ENCODE results near the gene TLE5. TPM values are rescaled to one million over a fixed set of nuclear protein-coding genes. Genes with fewer than 3 reads are reported as not detected.

The TLE5 gene
- total RNA-seq, 1 donor from 2014 or later = 428 TPM

- H3K9me3 Mint-ChIP-seq = no peaks in the 10 kb centered on the region
- H3K36me3 Mint-ChIP-seq (ENCODE audit: low read depth) = no peaks in the 10 kb centered on the region
- intact Hi-C loops (cut with micrococcal nuclease) = no loop called here
- H3K4me3 Mint-ChIP-seq (ENCODE audit: low read depth) = no peak overlapping the region
- H3K4me1 Mint-ChIP-seq (ENCODE audit: low read depth) = no peaks in the 10 kb centered on the region
- H3K27me3 Mint-ChIP-seq (ENCODE audit: low read depth) = peaks cover 4% of the 10 kb centered on the region
- DNase-seq (ENCODE audit: low spot score) = no peak
- H3K27ac Mint-ChIP-seq = no peak overlapping the region
Observed at GRCh38 chr19:3087769-3088168, 25.5 kb upstream of the TLE5 start.

GRCh38 chr19:3084943-3085342 is 22.6 kb upstream of the TLE5 start:
- H3K27me3 Mint-ChIP-seq (ENCODE audit: low read depth) = no peaks in the 10 kb centered on the region
- DNase-seq (ENCODE audit: low spot score) = no peak
- H3K36me3 Mint-ChIP-seq (ENCODE audit: low read depth) = no peaks in the 10 kb centered on the region
- H3K9me3 Mint-ChIP-seq = no peaks in the 10 kb centered on the region
- intact Hi-C loops (cut with micrococcal nuclease) = no loop called here
- H3K4me3 Mint-ChIP-seq (ENCODE audit: low read depth) = no peak overlapping the region
- no peaks in the 10 kb centered on the region for H3K4me1 Mint-ChIP-seq (ENCODE audit: low read depth)
- no peak overlapping the region for H3K27ac Mint-ChIP-seq

GRCh38 chr19:3083964-3084363 is 21.7 kb upstream of the TLE5 start:
- H3K27me3 Mint-ChIP-seq (ENCODE audit: low read depth) = no peaks in the 10 kb centered on the region
- no peaks in the 10 kb centered on the region for H3K9me3 Mint-ChIP-seq
- no peak overlapping the region for H3K4me3 Mint-ChIP-seq (ENCODE audit: low read depth)
- no peaks in the 10 kb centered on the region for H3K36me3 Mint-ChIP-seq (ENCODE audit: low read depth)
- intact Hi-C loops (cut with micrococcal nuclease) = no loop called here
- DNase-seq (ENCODE audit: low spot score) = no peak
- no peaks in the 10 kb centered on the region for H3K4me1 Mint-ChIP-seq (ENCODE audit: low read depth)
- H3K27ac Mint-ChIP-seq = no peak overlapping the region

GRCh38 chr19:3082331-3082730 is 20.0 kb upstream of the TLE5 start:
- no peak overlapping the region for H3K27ac Mint-ChIP-seq
- intact Hi-C loops (cut with micrococcal nuclease) = no loop called here
- no peak for DNase-seq (ENCODE audit: low spot score)
- H3K4me3 Mint-ChIP-seq (ENCODE audit: low read depth) = no peak overlapping the region
- no peaks in the 10 kb centered on the region for H3K4me1 Mint-ChIP-seq (ENCODE audit: low read depth)
- no peaks in the 10 kb centered on the region for H3K9me3 Mint-ChIP-seq
- no peaks in the 10 kb centered on the region for H3K27me3 Mint-ChIP-seq (ENCODE audit: low read depth)
- no peaks in the 10 kb centered on the region for H3K36me3 Mint-ChIP-seq (ENCODE audit: low read depth)

GRCh38 chr19:3080286-3080685 is 18.0 kb upstream of the TLE5 start:
- intact Hi-C loops (cut with micrococcal nuclease) = no loop called here
- Mint-ChIP-seq H3K4me1 (ENCODE audit: low read depth) (peaks cover 3% of the 10 kb centered on the region), H3K4me3 (ENCODE audit: low read depth) (no peak overlapping the region), H3K27ac (no peak overlapping the region), H3K36me3 (ENCODE audit: low read depth) (no peaks in the 10 kb centered on the region), H3K27me3 (ENCODE audit: low read depth) (no peaks in the 10 kb centered on the region), H3K9me3 (no peaks in the 10 kb centered on the region)
- DNase-seq (ENCODE audit: low spot score) = no peak

- Mint-ChIP-seq H3K4me3 (ENCODE audit: low read depth) (no peak overlapping the region), H3K27me3 (ENCODE audit: low read depth) (no peaks in the 10 kb centered on the region), H3K27ac (no peak overlapping the region), H3K9me3 (no peaks in the 10 kb centered on the region), H3K36me3 (ENCODE audit: low read depth) (no peaks in the 10 kb centered on the region), H3K4me1 (ENCODE audit: low read depth) (peaks cover 3% of the 10 kb centered on the region)
- intact Hi-C loops (cut with micrococcal nuclease) = no loop called here
- DNase-seq (ENCODE audit: low spot score) = no peak
Observed at GRCh38 chr19:3079578-3079977, 17.3 kb upstream of the TLE5 start.

GRCh38 chr19:3075605-3076431 is 13.5 kb upstream of the TLE5 start:
- no peak overlapping the region for H3K27ac Mint-ChIP-seq
- H3K4me3 Mint-ChIP-seq (ENCODE audit: low read depth) = no peak overlapping the region
- intact Hi-C loops (cut with micrococcal nuclease) = no loop called here
- H3K36me3 Mint-ChIP-seq (ENCODE audit: low read depth) = no peaks in the 10 kb centered on the region
- H3K4me1 Mint-ChIP-seq (ENCODE audit: low read depth) = peaks cover 3% of the 10 kb centered on the region
- DNase-seq (ENCODE audit: low spot score) = peak; percentile 57
- H3K9me3 Mint-ChIP-seq = no peaks in the 10 kb centered on the region
- H3K27me3 Mint-ChIP-seq (ENCODE audit: low read depth) = no peaks in the 10 kb centered on the region

- intact Hi-C loops (cut with micrococcal nuclease) = no loop called here
- Mint-ChIP-seq H3K27ac (no peak overlapping the region), H3K9me3 (no peaks in the 10 kb centered on the region), H3K4me1 (ENCODE audit: low read depth) (peaks cover 3% of the 10 kb centered on the region), H3K27me3 (ENCODE audit: low read depth) (no peaks in the 10 kb centered on the region), H3K4me3 (ENCODE audit: low read depth) (no peak overlapping the region), H3K36me3 (ENCODE audit: low read depth) (no peaks in the 10 kb centered on the region)
- DNase-seq (ENCODE audit: low spot score) = no peak
Observed at GRCh38 chr19:3073931-3074595, 11.8 kb upstream of the TLE5 start.

GRCh38 chr19:3073159-3073563 is 10.9 kb upstream of the TLE5 start:
- no peak for DNase-seq (ENCODE audit: low spot score)
- H3K9me3 Mint-ChIP-seq = no peaks in the 10 kb centered on the region
- no peak overlapping the region for H3K4me3 Mint-ChIP-seq (ENCODE audit: low read depth)
- no peak overlapping the region for H3K27ac Mint-ChIP-seq
- intact Hi-C loops (cut with micrococcal nuclease) = no loop called here
- H3K4me1 Mint-ChIP-seq (ENCODE audit: low read depth) = peaks cover 3% of the 10 kb centered on the region
- H3K27me3 Mint-ChIP-seq (ENCODE audit: low read depth) = no peaks in the 10 kb centered on the region
- H3K36me3 Mint-ChIP-seq (ENCODE audit: low read depth) = no peaks in the 10 kb centered on the region

GRCh38 chr19:3071768-3072167 is 9.5 kb upstream of the TLE5 start:
- peaks cover 3% of the 10 kb centered on the region for H3K4me1 Mint-ChIP-seq (ENCODE audit: low read depth)
- H3K27me3 Mint-ChIP-seq (ENCODE audit: low read depth) = no peaks in the 10 kb centered on the region
- no peak overlapping the region for H3K4me3 Mint-ChIP-seq (ENCODE audit: low read depth)
- no peak overlapping the region for H3K27ac Mint-ChIP-seq
- no peaks in the 10 kb centered on the region for H3K9me3 Mint-ChIP-seq
- intact Hi-C loops (cut with micrococcal nuclease) = no loop called here
- DNase-seq (ENCODE audit: low spot score) = no peak
- H3K36me3 Mint-ChIP-seq (ENCODE audit: low read depth) = no peaks in the 10 kb centered on the region

- no peaks in the 10 kb centered on the region for H3K27me3 Mint-ChIP-seq (ENCODE audit: low read depth)
- no peak overlapping the region for H3K4me3 Mint-ChIP-seq (ENCODE audit: low read depth)
- H3K27ac Mint-ChIP-seq = no peak overlapping the region
- H3K9me3 Mint-ChIP-seq = no peaks in the 10 kb centered on the region
- DNase-seq (ENCODE audit: low spot score) = no peak
- peaks cover 2% of the 10 kb centered on the region for H3K4me1 Mint-ChIP-seq (ENCODE audit: low read depth)
- intact Hi-C loops (cut with micrococcal nuclease) = loop anchor here (10.0 kb wide), 1 partner anchor 97 kb away; no protein-coding TSS in a partner anchor
- H3K36me3 Mint-ChIP-seq (ENCODE audit: low read depth) = no peaks in the 10 kb centered on the region
Observed at GRCh38 chr19:3068071-3068470, 5.8 kb upstream of the TLE5 start.

GRCh38 chr19:3067563-3067962 is 5.3 kb upstream of the TLE5 start:
- intact Hi-C loops (cut with micrococcal nuclease) = loop anchor here (10.0 kb wide), 1 partner anchor 97 kb away; no protein-coding TSS in a partner anchor
- Mint-ChIP-seq H3K4me1 (ENCODE audit: low read depth) (peaks cover 5% of the 10 kb centered on the region), H3K4me3 (ENCODE audit: low read depth) (no peak overlapping the region), H3K9me3 (no peaks in the 10 kb centered on the region), H3K27ac (no peak overlapping the region), H3K27me3 (ENCODE audit: low read depth) (no peaks in the 10 kb centered on the region), H3K36me3 (ENCODE audit: low read depth) (no peaks in the 10 kb centered on the region)
- no peak for DNase-seq (ENCODE audit: low spot score)

GRCh38 chr19:3066482-3067049 is 4.3 kb upstream of the TLE5 start:
- Mint-ChIP-seq H3K4me1 (ENCODE audit: low read depth) (peaks cover 5% of the 10 kb centered on the region), H3K4me3 (ENCODE audit: low read depth) (no peak overlapping the region), H3K27ac (no peak overlapping the region), H3K36me3 (ENCODE audit: low read depth) (no peaks in the 10 kb centered on the region), H3K9me3 (no peaks in the 10 kb centered on the region), H3K27me3 (ENCODE audit: low read depth) (no peaks in the 10 kb centered on the region)
- intact Hi-C loops (cut with micrococcal nuclease) = loop anchor here (10.0 kb wide), 1 partner anchor 98 kb away; no protein-coding TSS in a partner anchor
- no peak for DNase-seq (ENCODE audit: low spot score)
